HCT116 (cell line): ENCODE results near the gene FREM1. TPM values are rescaled to one million over a fixed set of nuclear protein-coding genes. Genes with fewer than 3 reads are reported as not detected.

Experiments
- ATAC-seq: fragments of 200-7000 bp; cut with Tn5 transposase; 2 replicates; pipeline ENCODE4 v1.9.1; 2020; ENCODE audit warnings: mild to moderate bottlenecking, moderate library complexity
- BruUV-seq: library from RNA; stranded (reverse); fragments of 400-500 nt; replicated peaks from 2 replicates; lab custom pipeline; 2021; lab: Mats Ljungman, UMichigan
- CTCF ChIA-PET: fragments of 300-600 bp; sonication (Branson Sonifier 250); formaldehyde crosslinking; loops from one replicate; lab custom pipeline; 2021; ENCODE audit warnings: antibody characterized with exemption; lab: Charles Lee
- POLR2A ChIA-PET: fragments of 300-600, 350-600 bp; sonication (Branson Sonifier 250); formaldehyde crosslinking; loops from one replicate; lab custom pipeline; 2021; ENCODE audit warnings: antibody characterized with exemption; lab: Charles Lee
- RAD21 ChIA-PET, 2 experiments: fragments of 300-600 bp; sonication (Branson Sonifier 250); formaldehyde crosslinking; loops; one replicate each; lab custom pipeline; 2023; ENCODE audit warnings: low total read pairs in 2 of 2; ENCODE audit not compliant: uncharacterized antibody in 2 of 2, unreplicated experiment in 2 of 2, low non-redundant PET in 1 of 2; lab: Charles Lee
- DNase-seq: peaks from one replicate; pipeline ENCODE4 v3.0.0-alpha.2; 2010; ENCODE audit warnings: low read depth, low spot score
- H2AFZ ChIP-seq: fragments of 200-600 bp; shearing (Covaris generic), sonication (generic); 2 replicates; pipeline ENCODE4 v1.6.1; 2017; ENCODE audit warnings: low read depth, mixed run types, mixed read lengths, antibody characterized with exemption, low read length; ENCODE audit not compliant: poor library complexity, severe bottlenecking
- H3K27ac ChIP-seq: 2 replicates; pipeline ENCODE4 v1.5.1; 2012; ENCODE audit warnings: low read depth, low read length
- H3K27me3 ChIP-seq: fragments of 200-600 bp; sonication (generic); 2 replicates; pipeline ENCODE4 v1.6.1; 2016; ENCODE audit warnings: mixed run types, low read length, mixed read lengths; ENCODE audit not compliant: insufficient read depth
- H3K36me3 ChIP-seq, 2 experiments: fragments of 200-500 bp in 1 of 2; fragments of 200-600 bp in 1 of 2; sonication (Bioruptor generic) in 1 of 2; sonication (generic) in 1 of 2; 2 replicates each; pipeline versions ENCODE4 v1.5.1 to v1.6.1; 2014 to 2016; ENCODE audit warnings: low read length in 2 of 2, inconsistent platforms in 1 of 2, mixed read lengths in 1 of 2, mixed run types in 1 of 2; ENCODE audit not compliant: insufficient read depth in 2 of 2, control insufficient read depth in 1 of 2
- H3K4me1 ChIP-seq, 2 experiments: fragments of 200-600 bp in 1 of 2; sonication (generic) in 1 of 2; 2 replicates each; pipeline versions ENCODE4 v1.5.1 to v1.6.1; 2012 to 2017; ENCODE audit warnings: low read length in 2 of 2, inconsistent platforms in 1 of 2, mild to moderate bottlenecking in 1 of 2, mixed read lengths in 1 of 2, mixed run types in 1 of 2, moderate library complexity in 1 of 2; ENCODE audit not compliant: insufficient read depth in 2 of 2, control insufficient read depth in 1 of 2
- H3K4me2 ChIP-seq: fragments of 200-600 bp; sonication (generic); 2 replicates; pipeline ENCODE4 v1.6.1; 2017; ENCODE audit warnings: mixed run types, low read length, mixed read lengths
- H3K4me3 ChIP-seq, 2 experiments: fragments of 200-600 bp in 1 of 2; sonication (generic) in 1 of 2; replicated peaks in 1 of 2; 2 replicates each; pipeline ENCODE4 v1.5.1; 2011 to 2016; ENCODE audit warnings: low read length in 2 of 2, control low read depth in 1 of 2, low read depth in 1 of 2, mild to moderate bottlenecking in 1 of 2, mixed read lengths in 1 of 2, mixed run types in 1 of 2
- H3K79me2 ChIP-seq: fragments of 200-600 bp; sonication (generic); 2 replicates; pipeline ENCODE4 v1.6.1; 2017; ENCODE audit warnings: mild to moderate bottlenecking, mixed run types, low read length, moderate library complexity, mixed read lengths; ENCODE audit not compliant: insufficient read depth
- H3K9ac ChIP-seq: fragments of 200-600 bp; sonication (generic); 2 replicates; pipeline ENCODE4 v1.6.1; 2016; ENCODE audit warnings: low read length, mixed read lengths
- H3K9me2 ChIP-seq: fragments of 200-600 bp; sonication (generic), shearing (Covaris generic); 2 replicates; pipeline ENCODE4 v1.6.1; 2017; ENCODE audit warnings: mixed run types, mild to moderate bottlenecking, moderate library complexity; ENCODE audit not compliant: insufficient read depth
- H3K9me3 ChIP-seq, 2 experiments: fragments of 200-500 bp in 1 of 2; fragments of 200-600 bp in 1 of 2; sonication (Bioruptor generic) in 1 of 2; sonication (generic) in 1 of 2; 2 replicates each; pipeline ENCODE4 v1.6.1; 2014 to 2017; ENCODE audit warnings: low read length in 2 of 2, mixed read lengths in 2 of 2, inconsistent platforms in 1 of 2, low read depth in 1 of 2, mild to moderate bottlenecking in 1 of 2, mixed run types in 1 of 2, moderate library complexity in 1 of 2; ENCODE audit not compliant: control insufficient read depth in 1 of 2, insufficient read depth in 1 of 2
- H4K20me1 ChIP-seq: fragments of 200-600 bp; sonication (generic), shearing (Covaris generic); 2 replicates; pipeline ENCODE4 v1.6.1; 2017; ENCODE audit warnings: mixed run types, mild to moderate bottlenecking, moderate library complexity; ENCODE audit not compliant: insufficient read depth
- CBX3 ChIP-seq: IDR thresholded peaks from 2 replicates; pipeline ENCODE4 v1.6.1; 2012; ENCODE audit warnings: low read depth
- CEBPB ChIP-seq: IDR thresholded peaks from 2 replicates; pipeline ENCODE4 v1.6.1; 2012; ENCODE audit warnings: low read depth
- EZH2phosphoT487 ChIP-seq: fragments of 200-600 bp; IDR thresholded peaks from 2 replicates; pipeline ENCODE4 v1.6.1; 2018; ENCODE audit warnings: antibody characterized with exemption, borderline replicate concordance
- JUND ChIP-seq: IDR thresholded peaks from 2 replicates; pipeline ENCODE4 v1.6.1; 2012
- POLR2A ChIP-seq: IDR thresholded peaks from 2 replicates; pipeline ENCODE4 v1.7.0; 2011; ENCODE audit warnings: borderline replicate concordance; ENCODE audit not compliant: insufficient read depth, insufficient read length; ENCODE audit errors: extremely low read depth
- SIN3A ChIP-seq: IDR thresholded peaks from 2 replicates; pipeline ENCODE4 v1.6.1; 2012; ENCODE audit warnings: low read depth
- SP1 ChIP-seq: IDR thresholded peaks from 2 replicates; pipeline ENCODE4 v1.6.1; 2012; ENCODE audit warnings: low read depth
- intact Hi-C: fragments of 100-400 bp; cut with micrococcal nuclease; formaldehyde crosslinking; loops from 2 replicates; pipeline ENCODE4 v1.10.0; 2022
- total RNA-seq: library from RNA; stranded (reverse); gene quantifications from one replicate; pipeline ENCODE4 v1.2.1, GENCODE V29; 2021; ENCODE audit not compliant: unreplicated experiment
- TF ChIP-seq, protein P1 (sequence below): IDR thresholded peaks from 2 replicates; pipeline ENCODE4 v1.6.1; 2012
- TF ChIP-seq, protein P2 (sequence below): IDR thresholded peaks from 2 replicates; pipeline ENCODE4 v1.6.1; 2012; ENCODE audit warnings: low read depth

FREM1 gene
- total RNA-seq, 1 experiment from 2014 or later, result 0.12 TPM

- no peak for DNase-seq
- H3K9me3 ChIP-seq, result no peaks in the 10 kb centered on the region
- intact Hi-C loops, result no loop called here
- H4K20me1 ChIP-seq, result no peaks in the 10 kb centered on the region
- H3K27me3 ChIP-seq, result peaks cover 53% of the 10 kb centered on the region
- H3K4me3 ChIP-seq, result no peak overlapping the region
- no peak overlapping the region for H2AFZ ChIP-seq
- TF ChIP-seq JUND (no peak), SIN3A (no peak), CBX3 (no peak), CEBPB (no peak), EZH2phosphoT487 (no peak)
- TF ChIP-seq, protein P1, sequence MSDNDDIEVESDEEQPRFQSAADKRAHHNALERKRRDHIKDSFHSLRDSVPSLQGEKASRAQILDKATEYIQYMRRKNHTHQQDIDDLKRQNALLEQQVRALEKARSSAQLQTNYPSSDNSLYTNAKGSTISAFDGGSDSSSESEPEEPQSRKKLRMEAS, result no peak
- TF ChIP-seq, protein P2, sequence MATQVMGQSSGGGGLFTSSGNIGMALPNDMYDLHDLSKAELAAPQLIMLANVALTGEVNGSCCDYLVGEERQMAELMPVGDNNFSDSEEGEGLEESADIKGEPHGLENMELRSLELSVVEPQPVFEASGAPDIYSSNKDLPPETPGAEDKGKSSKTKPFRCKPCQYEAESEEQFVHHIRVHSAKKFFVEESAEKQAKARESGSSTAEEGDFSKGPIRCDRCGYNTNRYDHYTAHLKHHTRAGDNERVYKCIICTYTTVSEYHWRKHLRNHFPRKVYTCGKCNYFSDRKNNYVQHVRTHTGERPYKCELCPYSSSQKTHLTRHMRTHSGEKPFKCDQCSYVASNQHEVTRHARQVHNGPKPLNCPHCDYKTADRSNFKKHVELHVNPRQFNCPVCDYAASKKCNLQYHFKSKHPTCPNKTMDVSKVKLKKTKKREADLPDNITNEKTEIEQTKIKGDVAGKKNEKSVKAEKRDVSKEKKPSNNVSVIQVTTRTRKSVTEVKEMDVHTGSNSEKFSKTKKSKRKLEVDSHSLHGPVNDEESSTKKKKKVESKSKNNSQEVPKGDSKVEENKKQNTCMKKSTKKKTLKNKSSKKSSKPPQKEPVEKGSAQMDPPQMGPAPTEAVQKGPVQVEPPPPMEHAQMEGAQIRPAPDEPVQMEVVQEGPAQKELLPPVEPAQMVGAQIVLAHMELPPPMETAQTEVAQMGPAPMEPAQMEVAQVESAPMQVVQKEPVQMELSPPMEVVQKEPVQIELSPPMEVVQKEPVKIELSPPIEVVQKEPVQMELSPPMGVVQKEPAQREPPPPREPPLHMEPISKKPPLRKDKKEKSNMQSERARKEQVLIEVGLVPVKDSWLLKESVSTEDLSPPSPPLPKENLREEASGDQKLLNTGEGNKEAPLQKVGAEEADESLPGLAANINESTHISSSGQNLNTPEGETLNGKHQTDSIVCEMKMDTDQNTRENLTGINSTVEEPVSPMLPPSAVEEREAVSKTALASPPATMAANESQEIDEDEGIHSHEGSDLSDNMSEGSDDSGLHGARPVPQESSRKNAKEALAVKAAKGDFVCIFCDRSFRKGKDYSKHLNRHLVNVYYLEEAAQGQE, result no peak
- TF ChIP-seq, all 23 proteins: peak for 0
- Histone ChIP-seq H3K4me2 (no peak overlapping the region), H3K79me2 (no peaks in the 10 kb centered on the region), H3K9me2 (no peaks in the 10 kb centered on the region), H3K36me3 (no peaks in the 10 kb centered on the region), H3K9ac (no peak overlapping the region), H3K4me1 (no peaks in the 10 kb centered on the region), H3K27ac (no peak overlapping the region)
- ChIA-PET CTCF (no interaction called here), POLR2A (no interaction called here), RAD21 (no interaction called here)
- BruUV-seq, result no TSS peak
- ATAC-seq, result no peak
Measured at GRCh38 chr9:14760060-14760459, 150.2 kb downstream of the FREM1 start.

DNA sequence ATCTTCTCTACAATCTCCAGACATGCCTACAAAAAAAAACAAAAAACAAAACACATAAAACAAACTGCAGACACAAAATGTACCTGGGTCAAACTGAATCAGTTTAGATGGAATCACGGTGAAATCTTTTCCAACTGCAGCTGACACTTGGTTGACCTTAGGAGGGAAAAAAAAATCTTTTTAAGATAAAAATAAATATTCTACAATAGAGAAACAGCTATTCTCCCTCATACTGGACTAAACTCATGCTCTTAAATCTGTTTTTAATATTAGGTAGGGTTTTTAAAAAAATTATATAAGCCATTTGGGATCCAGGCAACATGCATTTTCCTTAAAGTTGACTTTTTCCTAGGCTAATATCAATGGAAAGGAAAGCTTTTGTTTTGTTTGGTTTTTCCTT lies 153.9 kb downstream of the FREM1 start:
- ATAC-seq, result no peak

More for the DNA sequence above, 153.9 kb downstream of the FREM1 start:
- intact Hi-C loops, result no loop called here
- TF ChIP-seq SP1, result no peak
- no peak for TF ChIP-seq POLR2A
- Histone ChIP-seq H3K79me2 (no peaks in the 10 kb centered on the region), H3K9me2 (no peaks in the 10 kb centered on the region), H3K36me3 (no peaks in the 10 kb centered on the region), H2AFZ (no peak overlapping the region), H3K4me2 (no peak overlapping the region), H3K9ac (no peak overlapping the region), H4K20me1 (no peaks in the 10 kb centered on the region), H3K27ac (no peak overlapping the region), H3K4me3 (no peak overlapping the region), H3K27me3 (peaks cover 52% of the 10 kb centered on the region), H3K4me1 (no peaks in the 10 kb centered on the region), H3K9me3 (no peaks in the 10 kb centered on the region)
- no TSS peak for BruUV-seq
- CTCF ChIA-PET, result no interaction called here
- POLR2A ChIA-PET, result no interaction called here
- RAD21 ChIA-PET, result no interaction called here
- no peak for DNase-seq
